Mucosa of gallbladder (tissue), 1 donor: ENCODE results near the gene ANO4. TPM values are rescaled to one million over a fixed set of nuclear protein-coding genes. Genes with fewer than 3 reads are reported as not detected.

ENCODE experiments used
- total RNA-seq: library from RNA; stranded (reverse); gene quantifications from one replicate; pipeline ENCODE4 v1.2.1, GENCODE V29; 2021
- donor health status: DM: no; HTN: no; CAD: no.

The ANO4 gene
- total RNA-seq, 1 donor from 2014 or later, result 0.12 TPM

Other genes with a start within 250 kb of the ANO4 start
- 65.9 TPM for gene GAS2L3, start 221.1 kb upstream of the ANO4 start, total RNA-seq